Pancreas (tissue), 10 donors: ENCODE data around the gene CYYR1. TPM values are rescaled to one million over a fixed set of nuclear protein-coding genes. Genes with fewer than 3 reads are reported as not detected.

ENCODE experiments used
- ATAC-seq, 4 donors: fragments of 200-7000 bp; cut with Tn5 transposase; one replicate each; pipeline versions ENCODE4 v1.8.0 to v1.9.1; 2020; ENCODE audit warnings: mild to moderate bottlenecking in 4 of 4, moderate library complexity in 4 of 4
- DNase-seq, 6 donors: peaks; one replicate each; pipeline ENCODE4 v3.0.0-alpha.2; 2020
- FAIRE-seq: peaks from 2 replicates; lab custom pipeline; 2012; peaks lifted over from hg19 to GRCh38; lab: Jason Lieb, UNC
- H3K27ac ChIP-seq, 4 donors: fragments of 200-600 bp; sonication (generic); 1 replicate in 3 of 4; 2 replicates in 1 of 4; pipeline versions ENCODE4 v1.5.0 to v1.8.0; 2020
- H3K27me3 ChIP-seq, 4 donors: fragments of 200-600 bp; one replicate each; pipeline ENCODE4 v1.8.0; 2021
- H3K36me3 ChIP-seq, 3 donors: fragments of 200-600 bp; sonication (generic) in 1 of 3; one replicate each; pipeline versions ENCODE4 v1.5.0 to v1.8.0; 2020 to 2021
- H3K4me1 ChIP-seq, 3 donors: fragments of 200-600 bp; one replicate each; pipeline ENCODE4 v1.8.0; 2021
- H3K4me3 ChIP-seq, 4 donors: fragments of 200-600 bp; sonication (generic) in 2 of 4; one replicate each; pipeline versions ENCODE4 v1.5.0 to v1.8.0; 2020 to 2021
- H3K9me3 ChIP-seq, 4 donors: fragments of 200-600 bp; one replicate each; pipeline ENCODE4 v1.8.0; 2021
- WGBS, 2 donors: extraction: QIAGEN DNeasy Blood & Tissue Kit; methylation state at CpG; one replicate each; pipeline ENCODE4 v1.1.7; 2013; 5-methylcytosine and 5-hydroxymethylcytosine counted together
- intact Hi-C, 3 donors: fragments of 100-400 bp; cut with DNase I; formaldehyde crosslinking; loops; one replicate each; pipeline versions ENCODE4 v1.11.1 to v1.14.2; 2022
- polyA plus RNA-seq, 2 donors: library from polyadenylated mRNA; stranded (reverse); fragments of 200-250 nt; gene quantifications; one replicate each; pipeline ENCODE4 v1.2.3, GENCODE V29; 2013
- total RNA-seq, 6 donors: library from RNA; stranded (reverse); fragmentation: NEBNext Ultra II Directional in 4 of 6; extraction: Animal tissue kit (Norgen Biotek cat#: 25700) in 4 of 6; gene quantifications; one replicate each; pipeline versions ENCODE4 v1.2.1 to v1.2.4, GENCODE V29; 2021 to 2023
- TF ChIP-seq, protein P1 (sequence below), 4 donors: fragments of 200-600 bp; sonication (generic) in 3 of 4; IDR thresholded peaks; one replicate each; pipeline versions ENCODE4 v1.5.0 to v1.8.0; 2021; ENCODE audit warnings: antibody characterized with exemption in 4 of 4
- donor health status: healthy with polysubstance abuse.
- donor health status: DM: no; HTN: no; CAD: no; lungs with moderate emphysema.
- donor health status: DM: no; HTN: no; CAD: no.
- donor health status: control.
- donor health status: control.
- donor health status: Bipolar disorder and iron deficiency.
- donor health status: DM: yes; HTN: yes; CAD: no.
- donor health status: DM: no; HTN: no; CAD: no.
- donor health status: DM: no; HTN: no; CAD: no.
- donor health status: DM: yes; HTN: yes; CAD: no.

CYYR1 gene
- total and polyA plus RNA-seq, 8 donors = 2.2 to 8.1 (median 4.0) TPM

DNA sequence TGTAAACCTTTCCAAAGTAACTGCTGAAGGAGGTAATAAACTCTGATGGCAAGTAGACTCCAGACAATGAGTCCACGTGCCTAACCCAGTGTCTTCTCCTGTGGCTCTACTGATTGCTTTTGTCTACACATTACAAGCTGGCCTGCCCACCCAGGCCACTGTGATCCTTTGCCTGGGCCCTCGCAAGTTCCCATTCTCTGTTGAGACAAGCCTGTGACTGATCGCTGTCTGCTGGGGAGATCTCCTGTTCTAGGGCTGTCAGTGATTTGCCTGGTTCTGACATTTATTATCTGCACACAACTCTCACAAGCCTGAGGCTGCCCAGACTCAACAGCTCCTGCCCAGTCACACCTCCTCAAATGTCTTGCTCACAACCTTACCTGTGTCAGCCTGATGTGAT lies 81.4 kb downstream of the CYYR1 start:
- Histone ChIP-seq H3K4me3 (no peak overlapping the region), H3K4me1 (no peaks in the 10 kb centered on the region), H3K36me3 (no peaks in the 10 kb centered on the region), H3K27ac (no peak overlapping the region), H3K27me3 (no peaks in the 10 kb centered on the region), H3K9me3 (no peaks in the 10 kb centered on the region)
- intact Hi-C loops = no loop called here
- TF ChIP-seq, protein P1, sequence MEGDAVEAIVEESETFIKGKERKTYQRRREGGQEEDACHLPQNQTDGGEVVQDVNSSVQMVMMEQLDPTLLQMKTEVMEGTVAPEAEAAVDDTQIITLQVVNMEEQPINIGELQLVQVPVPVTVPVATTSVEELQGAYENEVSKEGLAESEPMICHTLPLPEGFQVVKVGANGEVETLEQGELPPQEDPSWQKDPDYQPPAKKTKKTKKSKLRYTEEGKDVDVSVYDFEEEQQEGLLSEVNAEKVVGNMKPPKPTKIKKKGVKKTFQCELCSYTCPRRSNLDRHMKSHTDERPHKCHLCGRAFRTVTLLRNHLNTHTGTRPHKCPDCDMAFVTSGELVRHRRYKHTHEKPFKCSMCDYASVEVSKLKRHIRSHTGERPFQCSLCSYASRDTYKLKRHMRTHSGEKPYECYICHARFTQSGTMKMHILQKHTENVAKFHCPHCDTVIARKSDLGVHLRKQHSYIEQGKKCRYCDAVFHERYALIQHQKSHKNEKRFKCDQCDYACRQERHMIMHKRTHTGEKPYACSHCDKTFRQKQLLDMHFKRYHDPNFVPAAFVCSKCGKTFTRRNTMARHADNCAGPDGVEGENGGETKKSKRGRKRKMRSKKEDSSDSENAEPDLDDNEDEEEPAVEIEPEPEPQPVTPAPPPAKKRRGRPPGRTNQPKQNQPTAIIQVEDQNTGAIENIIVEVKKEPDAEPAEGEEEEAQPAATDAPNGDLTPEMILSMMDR (IDR thresholded peaks at IDR 0.05) = no peak
- no peak for ATAC-seq
- DNase-seq = no peak
- FAIRE-seq = no peak
- WGBS, 2 donors = 68 to 79% methylated on average over 3 of the region's 3 CpGs

DNA sequence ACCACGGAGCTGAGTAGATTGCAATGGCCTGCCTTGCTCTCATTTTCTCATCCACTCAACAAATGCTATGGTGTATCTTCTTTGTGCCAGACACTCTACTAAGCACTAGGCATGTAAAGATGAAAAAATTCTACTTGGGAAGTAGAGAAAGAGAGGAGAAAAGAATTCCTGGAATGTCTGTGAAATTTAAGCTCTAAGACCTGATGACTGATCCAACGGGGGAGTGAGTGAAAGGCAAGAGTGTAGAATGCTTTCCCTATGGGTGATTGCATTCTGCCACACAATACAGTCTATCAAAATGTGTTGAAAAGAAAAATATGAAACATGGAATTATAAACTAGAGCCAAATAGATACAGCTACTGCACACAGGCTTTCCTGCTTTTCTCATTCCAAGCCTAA lies 82.3 kb downstream of the CYYR1 start:
- intact Hi-C loops = no loop called here
- TF ChIP-seq, protein P1 (IDR thresholded peaks at IDR 0.05) = no peak
- 37 to 43% methylated on average over 2 of the region's 2 CpGs for WGBS, 2 donors
- Histone ChIP-seq H3K27ac (no peak overlapping the region), H3K9me3 (no peaks in the 10 kb centered on the region), H3K36me3 (no peaks in the 10 kb centered on the region), H3K27me3 (no peaks in the 10 kb centered on the region), H3K4me1 (no peaks in the 10 kb centered on the region), H3K4me3 (no peak overlapping the region)
- DNase-seq = no peak
- no peak for ATAC-seq
- FAIRE-seq = no peak

DNA sequence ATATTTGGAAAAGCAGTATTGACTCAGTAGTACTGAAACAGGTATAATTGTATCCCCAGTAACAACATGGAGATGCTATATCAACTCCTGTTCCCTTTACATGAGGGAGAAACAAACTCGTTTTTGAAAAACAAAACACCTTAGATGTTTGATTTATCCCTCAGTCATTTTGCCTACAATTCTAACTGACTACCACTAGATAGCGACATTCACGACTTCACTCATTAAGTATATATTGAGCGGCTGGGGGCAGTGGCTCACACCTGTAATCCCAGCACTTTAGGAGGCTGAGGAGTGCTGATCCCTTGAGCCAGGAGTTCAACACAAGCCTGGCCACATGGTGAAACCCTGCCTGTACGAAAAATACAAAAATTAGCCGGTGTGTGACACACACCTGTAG lies 83.3 kb downstream of the CYYR1 start:
- ATAC-seq (no peak), DNase-seq (no peak), FAIRE-seq (no peak)
- Histone ChIP-seq H3K27me3 (no peaks in the 10 kb centered on the region), H3K4me3 (no peak overlapping the region), H3K36me3 (no peaks in the 10 kb centered on the region), H3K27ac (no peak overlapping the region), H3K9me3 (no peaks in the 10 kb centered on the region), H3K4me1 (no peaks in the 10 kb centered on the region)
- WGBS, 2 donors = 78 to 87% methylated on average over 6 of the region's 6 CpGs
- intact Hi-C loops = no loop called here
- TF ChIP-seq, protein P1 (IDR thresholded peaks at IDR 0.05) = no peak

DNA sequence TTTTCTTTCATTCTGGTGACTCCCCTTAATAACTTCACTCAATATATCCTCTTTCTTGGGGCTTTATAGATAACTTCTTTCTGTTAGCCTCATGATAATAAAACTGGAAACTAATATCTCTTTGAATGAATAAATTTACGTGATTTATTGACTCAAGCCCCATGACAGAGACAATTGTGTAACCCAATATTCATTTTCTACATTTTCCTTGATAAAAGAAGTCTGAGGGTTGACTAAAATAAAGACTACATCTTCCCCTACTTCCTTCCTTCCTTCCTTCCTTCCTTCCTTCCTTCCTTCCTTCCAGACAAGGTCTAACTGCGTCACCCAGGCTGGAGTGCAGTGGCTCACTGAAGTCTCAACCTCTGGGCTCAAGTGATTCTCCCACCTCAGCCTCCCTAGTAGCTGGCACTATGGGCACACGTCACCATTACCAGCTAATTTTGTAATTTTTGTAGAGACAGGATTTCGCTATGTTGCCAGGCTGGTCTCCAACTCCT lies 85.1 kb downstream of the CYYR1 start:
- no peaks in the 10 kb centered on the region for H3K27me3 ChIP-seq
- H3K27ac ChIP-seq = no peak overlapping the region
- FAIRE-seq = no peak
- TF ChIP-seq, protein P1 (IDR thresholded peaks at IDR 0.05) = no peak
- no peak for DNase-seq
- intact Hi-C loops = no loop called here
- H3K36me3 ChIP-seq = no peaks in the 10 kb centered on the region
- 75 to 86% methylated on average over 4 of the region's 4 CpGs for WGBS, 2 donors
- no peak for ATAC-seq
- H3K4me1 ChIP-seq = no peaks in the 10 kb centered on the region
- no peak overlapping the region for H3K4me3 ChIP-seq
- no peaks in the 10 kb centered on the region for H3K9me3 ChIP-seq

DNA sequence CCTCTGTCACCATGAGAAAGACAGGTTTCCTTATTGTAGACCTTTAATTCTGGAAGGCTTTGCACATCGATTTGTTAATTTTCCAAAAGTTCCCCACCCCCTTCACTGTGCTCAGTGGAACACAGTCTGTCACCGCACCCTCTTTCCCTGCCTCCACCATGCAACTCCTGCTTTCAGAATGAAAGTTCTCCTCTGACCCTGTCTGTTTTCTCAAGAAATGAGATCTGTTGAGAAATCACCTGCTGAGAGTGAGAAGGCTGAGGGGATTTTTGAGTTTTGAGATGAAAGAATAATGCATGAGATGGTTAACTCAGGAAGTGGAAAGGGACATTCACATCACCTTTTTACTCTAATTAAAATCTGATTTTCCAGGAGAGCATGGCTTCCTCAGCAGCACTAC lies 99.6 kb downstream of the CYYR1 start:
- Histone ChIP-seq H3K4me1 (no peaks in the 10 kb centered on the region), H3K27ac (no peak overlapping the region), H3K27me3 (no peaks in the 10 kb centered on the region), H3K9me3 (no peaks in the 10 kb centered on the region), H3K36me3 (no peaks in the 10 kb centered on the region), H3K4me3 (no peak overlapping the region)
- ATAC-seq (no peak), DNase-seq (no peak), FAIRE-seq (no peak)
- 87 to 93% methylated on average over 2 of the region's 2 CpGs for WGBS, 2 donors
- intact Hi-C loops = no loop called here
- TF ChIP-seq, protein P1 (IDR thresholded peaks at IDR 0.05) = no peak
